GM21360 (cell line): ENCODE data around the gene MUSK.
A peak's percentile ranks its signal among the peaks of the same experiment; 100 is the strongest.

Experiments used
- ATAC-seq: cut with Tn5 transposase; IDR thresholded peaks from one replicate; pipeline ENCODE4 v1.9.1; 2021; ENCODE audit warnings: mild to moderate bottlenecking, moderate library complexity; ENCODE audit not compliant: unreplicated experiment

MUSK gene

GRCh38 chr9:110668570-110669167 lies at the start of gene MUSK:
Gene MUSK, plus strand, starts transcription at chr9:110668791. Its CDS starts 114 bp downstream, at chr9:110668905.
- ATAC-seq = no peak

GRCh38 chr9:110619831-110620230 lies 48.8 kb upstream of the MUSK start:
- no peak for ATAC-seq

GRCh38 chr9:110620726-110621125 lies 47.9 kb upstream of the MUSK start:
- ATAC-seq = no peak

- no peak for ATAC-seq
Measured at GRCh38 chr9:110622368-110622767, 46.2 kb upstream of the MUSK start.

- ATAC-seq = peak; percentile 30
Measured at GRCh38 chr9:110623462-110624025, 45.0 kb upstream of the MUSK start.

- ATAC-seq = peak; percentile 99
Measured at GRCh38 chr9:110626101-110626829, 42.3 kb upstream of the MUSK start.

GRCh38 chr9:110635589-110635988 lies 33.0 kb upstream of the MUSK start:
- no peak for ATAC-seq

- ATAC-seq = no peak
Measured at GRCh38 chr9:110638381-110638954, 30.1 kb upstream of the MUSK start.

- no peak for ATAC-seq
Measured at GRCh38 chr9:110640736-110641135, 27.9 kb upstream of the MUSK start.

GRCh38 chr9:110641293-110641692 lies 27.3 kb upstream of the MUSK start:
- ATAC-seq = no peak

GRCh38 chr9:110648696-110649095 lies 19.9 kb upstream of the MUSK start:
- no peak for ATAC-seq

- ATAC-seq = no peak
Measured at GRCh38 chr9:110650261-110650660, 18.3 kb upstream of the MUSK start.

- ATAC-seq = no peak
Measured at GRCh38 chr9:110650991-110651411, 17.6 kb upstream of the MUSK start.

GRCh38 chr9:110655754-110656641 lies 12.6 kb upstream of the MUSK start:
- no peak for ATAC-seq

GRCh38 chr9:110659891-110660541 lies 8.6 kb upstream of the MUSK start:
- ATAC-seq = no peak

GRCh38 chr9:110669433-110669832 lies 842 bp downstream of the MUSK start:
- ATAC-seq = no peak

- ATAC-seq = no peak
Measured at GRCh38 chr9:110671849-110672248, 3.3 kb downstream of the MUSK start.

GRCh38 chr9:110672873-110673510 lies 4.4 kb downstream of the MUSK start:
- no peak for ATAC-seq

GRCh38 chr9:110687497-110687896 lies 18.9 kb downstream of the MUSK start:
- no peak for ATAC-seq

GRCh38 chr9:110688329-110688728 lies 19.7 kb downstream of the MUSK start:
- ATAC-seq = no peak
